Measurements from ENCODE around the gene HPCA. TPM values are rescaled to one million over a fixed set of nuclear protein-coding genes. Genes with fewer than 3 reads are reported as not detected.

HPCA gene
- total RNA-seq, 1 experiment from 2014 or later: 1.2 TPM

DNA sequence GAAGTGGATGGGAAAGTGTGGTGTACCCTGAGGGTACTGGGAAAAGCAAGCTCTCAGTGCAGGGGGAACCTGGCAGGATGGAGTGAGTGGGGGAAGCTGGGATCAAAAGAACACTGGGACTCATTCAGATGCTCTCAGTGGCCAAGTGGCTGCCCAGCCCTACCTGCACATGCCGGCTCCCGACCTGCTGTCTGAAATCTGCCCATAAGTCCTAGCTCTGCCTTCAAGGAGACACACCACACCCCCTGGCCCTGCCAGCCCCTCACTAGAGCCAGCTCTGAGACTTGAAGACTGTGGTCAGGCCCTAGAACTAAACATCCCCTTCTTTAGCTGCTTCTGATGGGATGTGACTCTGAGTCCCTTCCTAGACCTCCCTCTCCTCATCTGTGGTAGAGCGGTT is 12.7 kb downstream of the HPCA start:
- H3K4me2 ChIP-seq (ENCODE audit: insufficient read depth, insufficient read length, low read length): no peak overlapping the region
- no peak overlapping the region for H3K14ac ChIP-seq (ENCODE audit: insufficient read depth, low read length)
- H3K4me1 ChIP-seq (ENCODE audit: insufficient read depth, low read length): no peaks in the 10 kb centered on the region
- no peaks in the 10 kb centered on the region for H3K79me1 ChIP-seq (ENCODE audit: insufficient read depth, low read depth, low read length, poor library complexity, severe bottlenecking)
- peaks cover 0 to 4% (median 0%) of the 10 kb centered on the region in 3 experiments; a peak in 1 of 7 replicates for H3K36me3 Mint-ChIP-seq (ENCODE audit: insufficient read depth in 1 of 3, low read depth in 3 of 3)
- H2AK5ac ChIP-seq (ENCODE audit: insufficient read length, low read length): no peak overlapping the region
- H3K23me2 ChIP-seq (ENCODE audit: insufficient read length, low read depth, low read length, poor library complexity, severe bottlenecking): peaks cover 8% of the 10 kb centered on the region
- H3K27ac Mint-ChIP-seq: no peak overlapping the region
- no peak overlapping the region for H3K27ac ChIP-seq (ENCODE audit: insufficient read length, low read depth, low read length)
- H3K23ac ChIP-seq (ENCODE audit: insufficient read length, low read depth, low read length): no peak overlapping the region
- H3T11ph ChIP-seq (ENCODE audit: low read length): no peak overlapping the region
- H4K5ac ChIP-seq (ENCODE audit: insufficient read length, low read depth, low read length): no peak overlapping the region
- H2AFZ ChIP-seq (ENCODE audit: low read length): no peak overlapping the region
- no peak overlapping the region for H3K18ac ChIP-seq (ENCODE audit: insufficient read length, low read depth, low read length)
- H4K20me1 ChIP-seq (ENCODE audit: control insufficient read depth, insufficient read depth, insufficient read length): no peaks in the 10 kb centered on the region
- peaks cover 15 to 27% of the 10 kb centered on the region in 2 experiments for H3K4me1 Mint-ChIP-seq
- H3K27me3 ChIP-seq (ENCODE audit: insufficient read depth, low read length): peaks cover 22% of the 10 kb centered on the region; the same call in 1 of the 2 replicates
- no peak for DNase-seq
- no peak overlapping the region for H2BK12ac ChIP-seq (ENCODE audit: insufficient read length, low read depth, low read length)
- H2BK15ac ChIP-seq (ENCODE audit: low read depth, low read length): no peak overlapping the region
- TF ChIP-seq, protein P1, sequence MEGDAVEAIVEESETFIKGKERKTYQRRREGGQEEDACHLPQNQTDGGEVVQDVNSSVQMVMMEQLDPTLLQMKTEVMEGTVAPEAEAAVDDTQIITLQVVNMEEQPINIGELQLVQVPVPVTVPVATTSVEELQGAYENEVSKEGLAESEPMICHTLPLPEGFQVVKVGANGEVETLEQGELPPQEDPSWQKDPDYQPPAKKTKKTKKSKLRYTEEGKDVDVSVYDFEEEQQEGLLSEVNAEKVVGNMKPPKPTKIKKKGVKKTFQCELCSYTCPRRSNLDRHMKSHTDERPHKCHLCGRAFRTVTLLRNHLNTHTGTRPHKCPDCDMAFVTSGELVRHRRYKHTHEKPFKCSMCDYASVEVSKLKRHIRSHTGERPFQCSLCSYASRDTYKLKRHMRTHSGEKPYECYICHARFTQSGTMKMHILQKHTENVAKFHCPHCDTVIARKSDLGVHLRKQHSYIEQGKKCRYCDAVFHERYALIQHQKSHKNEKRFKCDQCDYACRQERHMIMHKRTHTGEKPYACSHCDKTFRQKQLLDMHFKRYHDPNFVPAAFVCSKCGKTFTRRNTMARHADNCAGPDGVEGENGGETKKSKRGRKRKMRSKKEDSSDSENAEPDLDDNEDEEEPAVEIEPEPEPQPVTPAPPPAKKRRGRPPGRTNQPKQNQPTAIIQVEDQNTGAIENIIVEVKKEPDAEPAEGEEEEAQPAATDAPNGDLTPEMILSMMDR (conservative IDR thresholded peaks at IDR 0.05): no peak
- H3K56ac ChIP-seq (ENCODE audit: insufficient read length, low read depth, low read length): no peak overlapping the region
- no peak overlapping the region for H3K4me3 Mint-ChIP-seq
- no peaks in the 10 kb centered on the region for H3K79me2 ChIP-seq (ENCODE audit: insufficient read depth, low read length)
- H4K91ac ChIP-seq (ENCODE audit: insufficient read length, low read depth, low read length): no peak overlapping the region
- H4K8ac ChIP-seq (replicated peaks; ENCODE audit: insufficient read length, low read depth, low read length): no peak overlapping the region
- no peak overlapping the region for H2BK120ac ChIP-seq (ENCODE audit: low read depth, low read length, poor library complexity, severe bottlenecking)
- H3K27me3 Mint-ChIP-seq (ENCODE audit: low read depth): peaks cover 79% of the 10 kb centered on the region
- no peak overlapping the region for H2BK20ac ChIP-seq (ENCODE audit: low read depth, low read length, poor library complexity, severe bottlenecking)
- no peak overlapping the region for H3K4ac ChIP-seq (ENCODE audit: low read depth, low read length)
- no CpG with 5 or more reads among the region's 3 CpGs for WGBS (ENCODE audit: extremely low coverage, insufficient read length, low lambda C conversion rate)
- no peak overlapping the region for H2BK5ac ChIP-seq (ENCODE audit: insufficient read length, low read length)
- no peak overlapping the region for H3K9ac ChIP-seq (ENCODE audit: extremely low read depth, insufficient read length, low read length)
- H3K9me3 ChIP-seq (ENCODE audit: control insufficient read depth, low read depth, low read length): no peaks in the 10 kb centered on the region
- no peaks in the 10 kb centered on the region; a peak in 1 of 5 replicates for H3K9me3 Mint-ChIP-seq
